HFF-Myc (cell line): ENCODE results near the gene OLFM4.

ENCODE experiments used
- DNase-seq: peaks from one replicate; pipeline ENCODE4 v3.0.0-alpha.2; 2011; ENCODE audit warnings: low read depth; ENCODE audit errors: extremely low read depth
- H3K4me3 ChIP-seq: replicated peaks from 2 replicates; pipeline ENCODE4 v1.5.1; 2011; ENCODE audit warnings: low read depth, mild to moderate bottlenecking, control low read depth, low read length
- TF ChIP-seq, protein P1 (sequence below): IDR thresholded peaks from 2 replicates; pipeline ENCODE4 v1.5.1; 2012; ENCODE audit warnings: mild to moderate bottlenecking, low read depth, low read length, control low read depth; ENCODE audit errors: missing control alignments

OLFM4 gene

DNA sequence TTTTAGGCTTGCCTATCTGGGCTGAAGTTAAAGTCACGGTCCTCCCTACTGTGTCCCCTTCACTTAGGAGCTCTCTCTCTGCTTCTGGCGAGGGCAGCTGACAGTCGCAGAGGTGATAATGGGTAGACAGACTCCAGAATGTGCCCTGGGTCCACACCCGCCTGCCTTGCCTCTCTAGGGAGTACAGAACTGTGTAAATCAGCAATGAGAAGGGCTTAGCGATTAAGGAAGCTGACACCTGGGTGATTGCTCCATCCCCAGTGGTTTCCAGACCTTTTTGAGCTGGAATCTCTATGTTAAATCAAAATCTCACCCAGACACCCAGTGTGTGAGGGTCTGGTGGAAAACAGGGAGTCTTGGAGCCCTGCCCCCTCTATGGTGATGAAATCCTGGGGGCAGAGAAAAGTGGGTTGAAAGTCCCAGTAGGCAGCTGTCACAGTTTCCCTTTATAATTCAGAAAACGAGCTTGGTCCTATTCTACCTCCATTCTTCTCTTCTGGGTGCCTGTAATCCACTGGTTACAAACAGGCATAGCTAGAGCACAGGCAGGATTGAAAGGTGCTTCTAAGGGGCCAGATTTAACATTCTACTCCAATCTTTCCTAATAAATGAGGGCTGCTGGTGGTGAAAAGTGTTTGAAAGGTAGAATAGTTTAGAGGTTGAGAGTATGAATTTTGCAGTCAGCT, 46.9 kb downstream of the OLFM4 start:
- TF ChIP-seq, protein P1, sequence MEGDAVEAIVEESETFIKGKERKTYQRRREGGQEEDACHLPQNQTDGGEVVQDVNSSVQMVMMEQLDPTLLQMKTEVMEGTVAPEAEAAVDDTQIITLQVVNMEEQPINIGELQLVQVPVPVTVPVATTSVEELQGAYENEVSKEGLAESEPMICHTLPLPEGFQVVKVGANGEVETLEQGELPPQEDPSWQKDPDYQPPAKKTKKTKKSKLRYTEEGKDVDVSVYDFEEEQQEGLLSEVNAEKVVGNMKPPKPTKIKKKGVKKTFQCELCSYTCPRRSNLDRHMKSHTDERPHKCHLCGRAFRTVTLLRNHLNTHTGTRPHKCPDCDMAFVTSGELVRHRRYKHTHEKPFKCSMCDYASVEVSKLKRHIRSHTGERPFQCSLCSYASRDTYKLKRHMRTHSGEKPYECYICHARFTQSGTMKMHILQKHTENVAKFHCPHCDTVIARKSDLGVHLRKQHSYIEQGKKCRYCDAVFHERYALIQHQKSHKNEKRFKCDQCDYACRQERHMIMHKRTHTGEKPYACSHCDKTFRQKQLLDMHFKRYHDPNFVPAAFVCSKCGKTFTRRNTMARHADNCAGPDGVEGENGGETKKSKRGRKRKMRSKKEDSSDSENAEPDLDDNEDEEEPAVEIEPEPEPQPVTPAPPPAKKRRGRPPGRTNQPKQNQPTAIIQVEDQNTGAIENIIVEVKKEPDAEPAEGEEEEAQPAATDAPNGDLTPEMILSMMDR, result no peak
- H3K4me3 ChIP-seq, result no peak overlapping the region
- no peak for DNase-seq

GRCh38 chr13:53079691-53080090, 51.1 kb downstream of the OLFM4 start:
- TF ChIP-seq, protein P1, result no peak
- no peak for DNase-seq
- no peak overlapping the region for H3K4me3 ChIP-seq

DNA sequence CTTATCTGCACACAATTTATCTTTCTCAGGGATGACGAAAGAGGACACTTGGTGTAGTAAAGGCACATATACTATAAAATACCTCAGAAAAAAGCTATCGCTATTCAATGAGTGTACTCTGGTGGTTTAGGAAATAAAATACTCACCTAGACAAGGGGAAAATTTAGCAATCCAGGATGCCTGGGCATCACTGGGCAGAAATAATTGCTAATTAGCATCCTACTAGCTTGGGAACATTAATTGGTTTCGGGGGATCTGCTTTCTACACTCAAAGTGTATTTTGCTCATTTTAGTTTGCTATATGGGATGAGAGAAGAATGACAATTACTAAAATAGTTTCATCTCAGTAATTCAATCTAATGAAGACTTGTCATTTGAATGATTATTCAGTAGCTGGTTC, 60.3 kb downstream of the OLFM4 start:
- DNase-seq, result no peak
- TF ChIP-seq, protein P1, result no peak
- H3K4me3 ChIP-seq, result no peak overlapping the region

GRCh38 chr13:53089951-53090350, 61.3 kb downstream of the OLFM4 start:
- no peak overlapping the region for H3K4me3 ChIP-seq
- TF ChIP-seq, protein P1, result no peak
- no peak for DNase-seq

DNA sequence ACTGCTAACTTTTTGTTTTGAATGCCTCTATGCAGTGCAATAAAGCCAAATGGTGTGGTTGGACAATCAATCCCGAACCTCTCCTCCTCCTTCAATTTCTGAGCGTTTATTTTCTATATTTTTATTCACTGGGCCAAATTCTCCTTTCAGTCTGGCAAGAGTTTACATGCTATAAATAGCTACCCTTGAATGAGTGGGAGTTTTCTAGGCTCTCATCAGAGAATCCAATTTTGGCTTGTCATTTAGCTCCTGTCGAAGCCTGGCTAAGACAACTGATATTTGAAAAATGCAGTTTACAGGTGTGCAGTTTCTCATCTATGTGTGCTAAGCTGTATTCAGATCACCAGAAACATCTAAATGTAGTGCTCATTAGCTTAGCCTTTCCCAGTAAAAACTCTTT, 61.8 kb downstream of the OLFM4 start:
- no peak overlapping the region for H3K4me3 ChIP-seq
- DNase-seq, result no peak
- TF ChIP-seq, protein P1, result no peak

DNA sequence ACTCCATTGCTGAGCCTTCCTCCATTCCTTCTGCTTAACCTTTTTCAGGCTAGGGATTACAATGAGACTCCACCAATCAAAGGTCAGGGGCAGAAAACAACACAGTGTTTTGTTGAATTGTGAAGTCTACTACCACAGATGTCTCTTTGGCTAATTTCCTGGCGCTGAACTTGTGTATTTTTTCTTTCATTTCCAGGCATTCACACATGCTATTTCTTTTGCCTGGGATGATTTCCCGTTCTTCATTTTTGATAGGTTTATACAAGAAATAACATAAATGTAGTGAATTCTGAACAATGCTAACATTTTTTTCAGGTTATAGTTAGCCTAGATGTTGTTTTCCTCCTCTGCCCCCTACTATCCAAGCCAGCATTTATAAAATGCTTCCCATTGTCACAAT, 64.3 kb downstream of the OLFM4 start:
- DNase-seq, result no peak
- no peak overlapping the region for H3K4me3 ChIP-seq
- TF ChIP-seq, protein P1, result no peak

DNA sequence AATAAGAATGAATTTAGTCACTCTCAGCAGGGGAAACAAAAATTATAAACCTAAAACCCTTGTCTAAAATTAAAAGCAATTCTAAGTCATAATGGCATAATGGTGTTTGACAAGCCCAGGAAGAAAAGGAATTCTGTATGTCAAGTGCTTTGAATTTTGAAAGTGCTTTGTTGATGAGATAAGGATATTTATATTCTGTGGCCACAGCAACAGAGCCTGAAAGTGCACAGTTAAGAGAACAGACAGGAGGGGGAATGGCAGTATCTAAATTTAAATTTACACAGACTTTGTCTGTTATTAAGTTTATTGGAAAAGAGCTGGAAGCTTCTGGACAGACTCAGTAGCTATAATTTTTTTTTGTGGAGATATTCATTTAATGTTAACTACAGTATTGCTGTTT, 69.8 kb downstream of the OLFM4 start:
- H3K4me3 ChIP-seq, result no peak overlapping the region
- DNase-seq, result no peak
- TF ChIP-seq, protein P1, result no peak
